K562 (cell line): ENCODE data around the gene EGLN1. TPM values are rescaled to one million over a fixed set of nuclear protein-coding genes. Genes with fewer than 3 reads are reported as not detected.

Source experiments
- DPF2 ChIP-seq: fragments of 450-650 bp; IDR thresholded peaks from 2 replicates; pipeline ENCODE4 v1.6.1; 2016
- IRF1 ChIP-seq: sonication (generic); formaldehyde crosslinking; IDR thresholded peaks from 2 replicates; pipeline ENCODE4 v1.8.0; 2022; ENCODE audit warnings: missing genetic modification reagents, mild to moderate bottlenecking, borderline replicate concordance
- NR0B1 ChIP-seq: fragments of 450-650 bp; IDR thresholded peaks from one replicate; pipeline ENCODE4 v1.6.1; 2018; ENCODE audit warnings: mild to moderate bottlenecking, moderate library complexity; ENCODE audit not compliant: partially characterized antibody
- SIRT6 ChIP-seq: IDR thresholded peaks from one replicate; pipeline ENCODE4 v1.6.1; 2012; ENCODE audit warnings: low read depth, mild to moderate bottlenecking, control low read depth, inconsistent platforms, low read length, moderate library complexity
- ZBTB11 ChIP-seq, 3 experiments: fragments of 200-800 bp in 1 of 3; fragments of 250-450 bp in 1 of 3; fragments of 450-650 bp in 1 of 3; sonication (Bioruptor Pico) in 1 of 3; sonication (Bioruptor generic) in 1 of 3; formaldehyde crosslinking in 1 of 3; IDR thresholded peaks; 2 replicates each; pipeline versions ENCODE4 v1.6.1 to v1.8.0; 2016 to 2022; ENCODE audit warnings: mild to moderate bottlenecking in 2 of 3, missing genetic modification characterization in 2 of 3, missing compliant biosample characterization in 1 of 3, moderate library complexity in 1 of 3
- ZFPM2 ChIP-seq: fragments of 250-450 bp; sonication (Bioruptor Pico); IDR thresholded peaks from 2 replicates; pipeline ENCODE4 v1.5.1; 2022; ENCODE audit warnings: mild to moderate bottlenecking
- polyA plus RNA-seq, 8 experiments: library from polyadenylated mRNA; depleted of rRNA in 4 of 8; stranded (reverse) in 5 of 8; unstranded in 3 of 8; fragments of >200 nt; fragmentation: Nextera tagmentation in 2 of 8; fragmentation: Illumina TruSeq in 1 of 8; extraction: Ambion mirVana in 2 of 8; extraction: Trizol in 1 of 8; gene quantifications; 2 replicates each; pipeline versions ENCODE4 v1.2.1 to v1.2.3, GENCODE V29; 2011 to 2014; ENCODE audit warnings: inconsistent platforms in 1 of 8, missing spikeins in 1 of 8
- total RNA-seq, 7 experiments: library from RNA; depleted of rRNA in 6 of 7; stranded (reverse); fragments of >200 nt in 6 of 7; fragmentation: Illumina TruSeq in 2 of 7; extraction: Trizol in 2 of 7; gene quantifications; 2 replicates each; pipeline versions ENCODE4 v1.2.1 to v1.2.3, GENCODE V29; 2011 to 2021; ENCODE audit warnings: low replicate concordance in 1 of 7
- TF ChIP-seq, protein P1 (sequence below): fragments of 450-650 bp; conservative IDR thresholded peaks from 2 replicates; pipeline ENCODE4 v1.6.1; 2016; ENCODE audit warnings: missing genetic modification characterization, low read depth, mild to moderate bottlenecking, missing compliant biosample characterization, moderate library complexity
- TF ChIP-seq, protein P2 (sequence below): fragments of 200-600 bp; sonication (generic); IDR thresholded peaks from one replicate; pipeline ENCODE4 v1.6.1; 2012; ENCODE audit warnings: mild to moderate bottlenecking, low read depth, low read length, inconsistent platforms

Gene EGLN1
- total and polyA plus RNA-seq, 9 of the 15 experiments (the other 6 are each of a cell fraction or from before 2014, with no cell fraction given), result 5.2 to 54.3 (median 24.6) TPM

- TF ChIP-seq NR0B1 (no peak), ZFPM2 (CRISPR knock-in tag) (no peak), SIRT6 (no peak), ZBTB11 (CRISPR knock-in tag; IDR thresholded peaks at IDR 0.05) (no peak), DPF2 (peak; percentile 41; the same call in 1 of the 2 replicates), IRF1 (CRISPR knock-in tag) (no peak)
- TF ChIP-seq, protein P1, sequence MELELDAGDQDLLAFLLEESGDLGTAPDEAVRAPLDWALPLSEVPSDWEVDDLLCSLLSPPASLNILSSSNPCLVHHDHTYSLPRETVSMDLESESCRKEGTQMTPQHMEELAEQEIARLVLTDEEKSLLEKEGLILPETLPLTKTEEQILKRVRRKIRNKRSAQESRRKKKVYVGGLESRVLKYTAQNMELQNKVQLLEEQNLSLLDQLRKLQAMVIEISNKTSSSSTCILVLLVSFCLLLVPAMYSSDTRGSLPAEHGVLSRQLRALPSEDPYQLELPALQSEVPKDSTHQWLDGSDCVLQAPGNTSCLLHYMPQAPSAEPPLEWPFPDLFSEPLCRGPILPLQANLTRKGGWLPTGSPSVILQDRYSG (tag), result no peak
- TF ChIP-seq, protein P2, sequence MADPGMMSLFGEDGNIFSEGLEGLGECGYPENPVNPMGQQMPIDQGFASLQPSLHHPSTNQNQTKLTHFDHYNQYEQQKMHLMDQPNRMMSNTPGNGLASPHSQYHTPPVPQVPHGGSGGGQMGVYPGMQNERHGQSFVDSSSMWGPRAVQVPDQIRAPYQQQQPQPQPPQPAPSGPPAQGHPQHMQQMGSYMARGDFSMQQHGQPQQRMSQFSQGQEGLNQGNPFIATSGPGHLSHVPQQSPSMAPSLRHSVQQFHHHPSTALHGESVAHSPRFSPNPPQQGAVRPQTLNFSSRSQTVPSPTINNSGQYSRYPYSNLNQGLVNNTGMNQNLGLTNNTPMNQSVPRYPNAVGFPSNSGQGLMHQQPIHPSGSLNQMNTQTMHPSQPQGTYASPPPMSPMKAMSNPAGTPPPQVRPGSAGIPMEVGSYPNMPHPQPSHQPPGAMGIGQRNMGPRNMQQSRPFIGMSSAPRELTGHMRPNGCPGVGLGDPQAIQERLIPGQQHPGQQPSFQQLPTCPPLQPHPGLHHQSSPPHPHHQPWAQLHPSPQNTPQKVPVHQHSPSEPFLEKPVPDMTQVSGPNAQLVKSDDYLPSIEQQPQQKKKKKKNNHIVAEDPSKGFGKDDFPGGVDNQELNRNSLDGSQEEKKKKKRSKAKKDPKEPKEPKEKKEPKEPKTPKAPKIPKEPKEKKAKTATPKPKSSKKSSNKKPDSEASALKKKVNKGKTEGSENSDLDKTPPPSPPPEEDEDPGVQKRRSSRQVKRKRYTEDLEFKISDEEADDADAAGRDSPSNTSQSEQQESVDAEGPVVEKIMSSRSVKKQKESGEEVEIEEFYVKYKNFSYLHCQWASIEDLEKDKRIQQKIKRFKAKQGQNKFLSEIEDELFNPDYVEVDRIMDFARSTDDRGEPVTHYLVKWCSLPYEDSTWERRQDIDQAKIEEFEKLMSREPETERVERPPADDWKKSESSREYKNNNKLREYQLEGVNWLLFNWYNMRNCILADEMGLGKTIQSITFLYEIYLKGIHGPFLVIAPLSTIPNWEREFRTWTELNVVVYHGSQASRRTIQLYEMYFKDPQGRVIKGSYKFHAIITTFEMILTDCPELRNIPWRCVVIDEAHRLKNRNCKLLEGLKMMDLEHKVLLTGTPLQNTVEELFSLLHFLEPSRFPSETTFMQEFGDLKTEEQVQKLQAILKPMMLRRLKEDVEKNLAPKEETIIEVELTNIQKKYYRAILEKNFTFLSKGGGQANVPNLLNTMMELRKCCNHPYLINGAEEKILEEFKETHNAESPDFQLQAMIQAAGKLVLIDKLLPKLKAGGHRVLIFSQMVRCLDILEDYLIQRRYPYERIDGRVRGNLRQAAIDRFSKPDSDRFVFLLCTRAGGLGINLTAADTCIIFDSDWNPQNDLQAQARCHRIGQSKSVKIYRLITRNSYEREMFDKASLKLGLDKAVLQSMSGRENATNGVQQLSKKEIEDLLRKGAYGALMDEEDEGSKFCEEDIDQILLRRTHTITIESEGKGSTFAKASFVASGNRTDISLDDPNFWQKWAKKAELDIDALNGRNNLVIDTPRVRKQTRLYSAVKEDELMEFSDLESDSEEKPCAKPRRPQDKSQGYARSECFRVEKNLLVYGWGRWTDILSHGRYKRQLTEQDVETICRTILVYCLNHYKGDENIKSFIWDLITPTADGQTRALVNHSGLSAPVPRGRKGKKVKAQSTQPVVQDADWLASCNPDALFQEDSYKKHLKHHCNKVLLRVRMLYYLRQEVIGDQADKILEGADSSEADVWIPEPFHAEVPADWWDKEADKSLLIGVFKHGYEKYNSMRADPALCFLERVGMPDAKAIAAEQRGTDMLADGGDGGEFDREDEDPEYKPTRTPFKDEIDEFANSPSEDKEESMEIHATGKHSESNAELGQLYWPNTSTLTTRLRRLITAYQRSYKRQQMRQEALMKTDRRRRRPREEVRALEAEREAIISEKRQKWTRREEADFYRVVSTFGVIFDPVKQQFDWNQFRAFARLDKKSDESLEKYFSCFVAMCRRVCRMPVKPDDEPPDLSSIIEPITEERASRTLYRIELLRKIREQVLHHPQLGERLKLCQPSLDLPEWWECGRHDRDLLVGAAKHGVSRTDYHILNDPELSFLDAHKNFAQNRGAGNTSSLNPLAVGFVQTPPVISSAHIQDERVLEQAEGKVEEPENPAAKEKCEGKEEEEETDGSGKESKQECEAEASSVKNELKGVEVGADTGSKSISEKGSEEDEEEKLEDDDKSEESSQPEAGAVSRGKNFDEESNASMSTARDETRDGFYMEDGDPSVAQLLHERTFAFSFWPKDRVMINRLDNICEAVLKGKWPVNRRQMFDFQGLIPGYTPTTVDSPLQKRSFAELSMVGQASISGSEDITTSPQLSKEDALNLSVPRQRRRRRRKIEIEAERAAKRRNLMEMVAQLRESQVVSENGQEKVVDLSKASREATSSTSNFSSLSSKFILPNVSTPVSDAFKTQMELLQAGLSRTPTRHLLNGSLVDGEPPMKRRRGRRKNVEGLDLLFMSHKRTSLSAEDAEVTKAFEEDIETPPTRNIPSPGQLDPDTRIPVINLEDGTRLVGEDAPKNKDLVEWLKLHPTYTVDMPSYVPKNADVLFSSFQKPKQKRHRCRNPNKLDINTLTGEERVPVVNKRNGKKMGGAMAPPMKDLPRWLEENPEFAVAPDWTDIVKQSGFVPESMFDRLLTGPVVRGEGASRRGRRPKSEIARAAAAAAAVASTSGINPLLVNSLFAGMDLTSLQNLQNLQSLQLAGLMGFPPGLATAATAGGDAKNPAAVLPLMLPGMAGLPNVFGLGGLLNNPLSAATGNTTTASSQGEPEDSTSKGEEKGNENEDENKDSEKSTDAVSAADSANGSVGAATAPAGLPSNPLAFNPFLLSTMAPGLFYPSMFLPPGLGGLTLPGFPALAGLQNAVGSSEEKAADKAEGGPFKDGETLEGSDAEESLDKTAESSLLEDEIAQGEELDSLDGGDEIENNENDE, result no peak
These were observed 38.5 kb upstream of the EGLN1 start (continued) for GRCh38 chr1:231460614-231461013.
